H9 (cell line): Measurements from ENCODE around the gene ACSL4. TPM values are rescaled to one million over a fixed set of nuclear protein-coding genes. Genes with fewer than 3 reads are reported as not detected.
"Not testable (repeated sequence)": the region's sequence is repeated elsewhere in the genome, so short reads cannot be mapped to it uniquely, and the experiment has no call there.

Source experiments
- DNase-seq: peaks from one replicate; pipeline ENCODE4 v3.0.0-alpha.2; 2017
- H2AFZ ChIP-seq: one replicate; pipeline ENCODE4 v1.6.1; 2013; ENCODE audit warnings: mild to moderate bottlenecking, low read length, control low read depth, moderate library complexity
- H2AK5ac ChIP-seq: 2 replicates; pipeline ENCODE4 v1.6.1; 2013; ENCODE audit warnings: low read length, control low read depth, mixed read lengths; ENCODE audit not compliant: insufficient read length
- H2BK120ac ChIP-seq: one replicate; pipeline ENCODE4 v1.6.1; 2013; ENCODE audit warnings: low read depth, mild to moderate bottlenecking, low read length, control low read depth, inconsistent platforms; ENCODE audit not compliant: poor library complexity, severe bottlenecking
- H2BK12ac ChIP-seq: 2 replicates; pipeline ENCODE4 v1.6.1; 2013; ENCODE audit warnings: low read length, control low read depth, mixed read lengths, low read depth; ENCODE audit not compliant: insufficient read length
- H2BK15ac ChIP-seq: 2 replicates; pipeline ENCODE4 v1.6.1; 2013; ENCODE audit warnings: low read depth, low read length, control low read depth
- H2BK20ac ChIP-seq: one replicate; pipeline ENCODE4 v1.6.1; 2013; ENCODE audit warnings: low read depth, mild to moderate bottlenecking, low read length, control low read depth, inconsistent platforms; ENCODE audit not compliant: poor library complexity, severe bottlenecking
- H2BK5ac ChIP-seq: 2 replicates; pipeline ENCODE4 v1.6.1; 2013; ENCODE audit warnings: low read length, control low read depth, mixed read lengths; ENCODE audit not compliant: insufficient read length
- H3K14ac ChIP-seq: 2 replicates; pipeline ENCODE4 v1.6.1; 2013; ENCODE audit warnings: low read length, control low read depth; ENCODE audit not compliant: insufficient read depth
- H3K18ac ChIP-seq: 2 replicates; pipeline ENCODE4 v1.6.1; 2013; ENCODE audit warnings: low read depth, mild to moderate bottlenecking, mixed read lengths, low read length, control low read depth; ENCODE audit not compliant: insufficient read length
- H3K23ac ChIP-seq: 2 replicates; pipeline ENCODE4 v1.6.1; 2013; ENCODE audit warnings: low read length, control low read depth, mixed read lengths, low read depth; ENCODE audit not compliant: insufficient read length
- H3K23me2 ChIP-seq: 2 replicates; pipeline ENCODE4 v1.6.1; 2013; ENCODE audit warnings: low read depth, mild to moderate bottlenecking, mixed read lengths, low read length, control low read depth; ENCODE audit not compliant: insufficient read length, poor library complexity, severe bottlenecking
- H3K27ac ChIP-seq: 2 replicates; pipeline ENCODE4 v1.5.1; 2013; ENCODE audit warnings: low read length, control low read depth, mixed read lengths, low read depth; ENCODE audit not compliant: insufficient read length
- H3K27me3 ChIP-seq: 2 replicates; pipeline ENCODE4 v1.6.1; 2013; ENCODE audit warnings: low read length, control low read depth, inconsistent platforms; ENCODE audit not compliant: insufficient read depth
- H3K4ac ChIP-seq: 2 replicates; pipeline ENCODE4 v1.6.1; 2013; ENCODE audit warnings: low read depth, mild to moderate bottlenecking, control low read depth, inconsistent platforms, low read length, moderate library complexity
- H3K4me1 ChIP-seq: 2 replicates; pipeline ENCODE4 v1.6.1; 2013; ENCODE audit warnings: low read length, control low read depth, inconsistent platforms; ENCODE audit not compliant: insufficient read depth
- H3K4me2 ChIP-seq: 2 replicates; pipeline ENCODE4 v1.6.1; 2013; ENCODE audit warnings: low read length, control low read depth, mixed read lengths; ENCODE audit not compliant: insufficient read length, insufficient read depth
- H3K56ac ChIP-seq: 2 replicates; pipeline ENCODE4 v1.6.1; 2013; ENCODE audit warnings: low read depth, mild to moderate bottlenecking, mixed read lengths, low read length, control low read depth; ENCODE audit not compliant: insufficient read length
- H3K79me1 ChIP-seq: 2 replicates; pipeline ENCODE4 v1.6.1; 2013; ENCODE audit warnings: low read depth, mild to moderate bottlenecking, moderate library complexity, low read length, control low read depth, inconsistent platforms; ENCODE audit not compliant: insufficient read depth, poor library complexity, severe bottlenecking
- H3K79me2 ChIP-seq: 2 replicates; pipeline ENCODE4 v1.6.1; 2013; ENCODE audit warnings: low read length, control low read depth, inconsistent platforms; ENCODE audit not compliant: insufficient read depth
- H3K9ac ChIP-seq: 2 replicates; pipeline ENCODE4 v1.6.1; 2013; ENCODE audit warnings: low read length, control low read depth, mixed read lengths; ENCODE audit not compliant: insufficient read length; ENCODE audit errors: extremely low read depth
- H3K9me3 ChIP-seq: one replicate; pipeline ENCODE4 v1.6.1; 2013; ENCODE audit warnings: low read depth, low read length, inconsistent platforms; ENCODE audit not compliant: control insufficient read depth
- H3T11ph ChIP-seq: one replicate; pipeline ENCODE4 v1.6.1; 2013; ENCODE audit warnings: mild to moderate bottlenecking, low read length, control low read depth, inconsistent platforms
- H4K20me1 ChIP-seq: one replicate; pipeline ENCODE4 v1.6.1; 2013; ENCODE audit not compliant: control insufficient read depth, insufficient read length, insufficient read depth
- H4K5ac ChIP-seq: 2 replicates; pipeline ENCODE4 v1.6.1; 2013; ENCODE audit warnings: low read depth, mild to moderate bottlenecking, mixed read lengths, low read length, control low read depth; ENCODE audit not compliant: insufficient read length
- H4K8ac ChIP-seq: replicated peaks from 2 replicates; pipeline ENCODE4 v1.6.1; 2013; ENCODE audit warnings: low read length, control low read depth, mixed read lengths, low read depth; ENCODE audit not compliant: insufficient read length
- H4K91ac ChIP-seq: 2 replicates; pipeline ENCODE4 v1.6.1; 2013; ENCODE audit warnings: low read depth, mild to moderate bottlenecking, moderate library complexity, mixed read lengths, low read length, control low read depth; ENCODE audit not compliant: insufficient read length
- H3K27ac Mint-ChIP-seq, 3 experiments: 2 replicates in 2 of 3; 3 replicates in 1 of 3; pipeline ENCODE4 v1.8.0; 2020 to 2021; ENCODE audit warnings: mixed read lengths in 3 of 3, mild to moderate bottlenecking in 1 of 3, moderate library complexity in 1 of 3
- H3K27me3 Mint-ChIP-seq: 2 replicates; pipeline ENCODE4 v1.8.0; 2021; ENCODE audit warnings: low read depth, mild to moderate bottlenecking, moderate library complexity, mixed read lengths
- H3K36me3 Mint-ChIP-seq, 3 experiments: 2 replicates in 2 of 3; 3 replicates in 1 of 3; pipeline ENCODE4 v1.8.0; 2020 to 2021; ENCODE audit warnings: low read depth in 3 of 3, mixed read lengths in 3 of 3; ENCODE audit not compliant: insufficient read depth in 1 of 3
- H3K4me1 Mint-ChIP-seq, 2 experiments: 2 replicates each; pipeline ENCODE4 v1.8.0; 2020; ENCODE audit warnings: mixed read lengths in 2 of 2
- H3K4me3 Mint-ChIP-seq, 2 experiments: 2 replicates in 1 of 2; 3 replicates in 1 of 2; pipeline ENCODE4 v1.8.0; 2020 to 2021; ENCODE audit warnings: mild to moderate bottlenecking in 2 of 2, mixed read lengths in 2 of 2, moderate library complexity in 1 of 2
- H3K9me3 Mint-ChIP-seq, 2 experiments: 2 replicates in 1 of 2; 3 replicates in 1 of 2; pipeline ENCODE4 v1.8.0; 2020; ENCODE audit warnings: mild to moderate bottlenecking in 2 of 2, mixed read lengths in 2 of 2, moderate library complexity in 1 of 2
- WGBS: extraction: QIAGEN DNeasy Blood & Tissue Kit; methylation state at CpG from one replicate; pipeline ENCODE4 v1.1.7; 2013; ENCODE audit warnings: missing lambda C conversion rate, low lambda C conversion rate, mixed read lengths; ENCODE audit not compliant: insufficient read length; ENCODE audit errors: extremely low coverage; 5-methylcytosine and 5-hydroxymethylcytosine counted together
- total RNA-seq: library from RNA; stranded (reverse); gene quantifications from 2 replicates; pipeline ENCODE4 v1.2.1, GENCODE V29; 2021
- TF ChIP-seq, protein P1 (sequence below): fragments of 200-600 bp; sonication (generic); conservative IDR thresholded peaks from 3 replicates; pipeline ENCODE4 v1.8.0; 2021; ENCODE audit warnings: antibody characterized with exemption, mild to moderate bottlenecking

ACSL4 gene
- total RNA-seq, 1 experiment from 2014 or later, result 41.6 TPM

- Histone ChIP-seq H3K18ac (no peak overlapping the region), H3K9me3 (no peaks in the 10 kb centered on the region), H3K23me2 (no peaks in the 10 kb centered on the region), H3K4me1 (no peaks in the 10 kb centered on the region), H4K20me1 (no peaks in the 10 kb centered on the region), H4K5ac (no peak overlapping the region), H3K23ac (no peak overlapping the region), H2BK12ac (no peak overlapping the region), H3K79me1 (no peaks in the 10 kb centered on the region), H3K4me2 (no peak overlapping the region), H3T11ph (no peak overlapping the region), H2BK20ac (no peak overlapping the region), H3K9ac (no peak overlapping the region), H2BK5ac (no peak overlapping the region), H4K91ac (no peak overlapping the region), H3K56ac (no peak overlapping the region), H3K79me2 (no peaks in the 10 kb centered on the region), H4K8ac (no peak overlapping the region), H2BK120ac (no peak overlapping the region), H3K27ac (no peak overlapping the region), H3K4ac (no peak overlapping the region), H2AK5ac (no peak overlapping the region), H2BK15ac (no peak overlapping the region), H3K27me3 (no peaks in the 10 kb centered on the region), H2AFZ (no peak overlapping the region), H3K14ac (no peak overlapping the region)
- no CpG with 5 or more reads among the region's 5 CpGs for WGBS
- Mint-ChIP-seq H3K27ac (no peak overlapping the region), H3K9me3 (no peaks in the 10 kb centered on the region), H3K36me3 (peaks cover 14 to 30% (median 23%) of the 10 kb centered on the region in 3 experiments), H3K4me3 (no peak overlapping the region), H3K4me1 (peaks cover 0 to 8% of the 10 kb centered on the region in 2 experiments; a peak in 2 of 4 replicates), H3K27me3 (no peaks in the 10 kb centered on the region)
- TF ChIP-seq, protein P1, sequence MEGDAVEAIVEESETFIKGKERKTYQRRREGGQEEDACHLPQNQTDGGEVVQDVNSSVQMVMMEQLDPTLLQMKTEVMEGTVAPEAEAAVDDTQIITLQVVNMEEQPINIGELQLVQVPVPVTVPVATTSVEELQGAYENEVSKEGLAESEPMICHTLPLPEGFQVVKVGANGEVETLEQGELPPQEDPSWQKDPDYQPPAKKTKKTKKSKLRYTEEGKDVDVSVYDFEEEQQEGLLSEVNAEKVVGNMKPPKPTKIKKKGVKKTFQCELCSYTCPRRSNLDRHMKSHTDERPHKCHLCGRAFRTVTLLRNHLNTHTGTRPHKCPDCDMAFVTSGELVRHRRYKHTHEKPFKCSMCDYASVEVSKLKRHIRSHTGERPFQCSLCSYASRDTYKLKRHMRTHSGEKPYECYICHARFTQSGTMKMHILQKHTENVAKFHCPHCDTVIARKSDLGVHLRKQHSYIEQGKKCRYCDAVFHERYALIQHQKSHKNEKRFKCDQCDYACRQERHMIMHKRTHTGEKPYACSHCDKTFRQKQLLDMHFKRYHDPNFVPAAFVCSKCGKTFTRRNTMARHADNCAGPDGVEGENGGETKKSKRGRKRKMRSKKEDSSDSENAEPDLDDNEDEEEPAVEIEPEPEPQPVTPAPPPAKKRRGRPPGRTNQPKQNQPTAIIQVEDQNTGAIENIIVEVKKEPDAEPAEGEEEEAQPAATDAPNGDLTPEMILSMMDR, result no peak
- DNase-seq, result no peak
Observed at GRCh38 chrX:109654516-109655109, 78.4 kb downstream of the ACSL4 start.

DNA sequence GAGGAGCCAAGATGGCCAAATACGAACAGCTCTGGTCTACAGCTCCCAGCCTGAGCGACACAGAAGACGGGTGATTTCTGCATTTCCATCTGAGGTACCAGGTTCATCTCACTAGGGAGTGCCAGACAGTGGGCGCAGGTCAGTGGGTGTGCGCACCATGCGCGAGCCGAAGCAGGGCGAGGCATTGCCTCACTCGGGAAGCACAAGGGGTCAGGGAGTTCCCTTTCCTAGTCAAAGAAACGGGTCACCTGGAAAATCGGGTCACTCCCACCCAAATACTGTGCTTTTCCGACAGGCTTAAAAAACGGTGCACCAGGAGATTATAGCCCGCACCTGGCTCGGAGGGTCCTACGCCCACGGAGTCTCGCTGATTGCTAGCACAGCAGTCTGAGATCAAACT, 88.4 kb downstream of the ACSL4 start:
- not testable (repeated sequence) for H3K4me3 Mint-ChIP-seq, H3K27me3 ChIP-seq

More for the DNA sequence above, 88.4 kb downstream of the ACSL4 start:
- not testable (repeated sequence) for H3K27ac ChIP-seq, H2BK15ac ChIP-seq, H3K4me1 Mint-ChIP-seq, H3K9me3 ChIP-seq, H3K27ac Mint-ChIP-seq, H2BK12ac ChIP-seq, H3K79me1 ChIP-seq, H4K20me1 ChIP-seq, H4K91ac ChIP-seq, H3K4ac ChIP-seq, H2AK5ac ChIP-seq, H3K27me3 Mint-ChIP-seq, H3K56ac ChIP-seq, H3K23ac ChIP-seq, DNase-seq, H3K14ac ChIP-seq, H2BK20ac ChIP-seq, H3K4me1 ChIP-seq, H3K79me2 ChIP-seq, H3K18ac ChIP-seq, H3K4me2 ChIP-seq, H3K23me2 ChIP-seq, H2BK5ac ChIP-seq, H4K5ac ChIP-seq, H2BK120ac ChIP-seq, H2AFZ ChIP-seq, H3T11ph ChIP-seq, H3K9ac ChIP-seq, H4K8ac ChIP-seq
- no CpG with 5 or more reads among the region's 19 CpGs for WGBS
- H3K36me3 Mint-ChIP-seq, result peaks cover 18 to 22% (median 21%) of the 10 kb centered on the region in 3 experiments
- H3K9me3 Mint-ChIP-seq, result peaks cover 12 to 13% of the 10 kb centered on the region in 2 experiments
